Stomach (tissue), 4 donors: ENCODE measurements around the gene MCCD1.

Source experiments
- CTCF ChIP-seq, 7 experiments: fragments of 450-650 bp in 4 of 7; fragments of 200-600 bp in 3 of 7; sonication (generic) in 3 of 7; IDR thresholded peaks; one replicate each; pipeline ENCODE4 v1.5.1; 2016 to 2019; ENCODE audit warnings: antibody characterized with exemption in 7 of 7, control low read depth in 2 of 7, mild to moderate bottlenecking in 1 of 7
- EP300 ChIP-seq: sonication (generic); formaldehyde crosslinking; IDR thresholded peaks from one replicate; pipeline ENCODE4 v1.6.1; 2017; ENCODE audit warnings: antibody characterized with exemption
- POLR2A ChIP-seq, 4 donors: fragments of 450-650 bp; IDR thresholded peaks; one replicate each; pipeline ENCODE4 v1.6.1; 2016; ENCODE audit warnings: antibody characterized with exemption in 4 of 4, control low read depth in 2 of 4, mild to moderate bottlenecking in 1 of 4, moderate library complexity in 1 of 4

GRCh38 chr6:31569861-31570536, 41.2 kb downstream of the MCCD1 start:
- no peak for TF ChIP-seq CTCF (IDR thresholded peaks at IDR 0.05)
- TF ChIP-seq POLR2A (IDR thresholded peaks at IDR 0.05), result no peak
- TF ChIP-seq EP300, result no peak
